ENCODE measurements around the gene MAZ. TPM values are rescaled to one million over a fixed set of nuclear protein-coding genes. Genes with fewer than 3 reads are reported as not detected.

Gene MAZ
- total and polyA plus RNA-seq, 2 donors (not counting 3 experiments of a cell fraction or from before 2014, with no cell fraction given), result 165 to 311 TPM

- Histone ChIP-seq H4K20me1 (replicated peaks; ENCODE audit: control insufficient read depth, extremely low read depth, insufficient read depth, low read length) (no peaks in the 10 kb centered on the region), H3K4me2 (ENCODE audit: insufficient read depth, low read length) (no peak overlapping the region), H2AFZ (ENCODE audit: low read depth, low read length) (no peak overlapping the region), H3K27ac (ENCODE audit: insufficient read depth, low read depth, low read length) (no peak overlapping the region), H3K9me1 (replicated peaks; ENCODE audit: control insufficient read depth, extremely low read depth, insufficient read depth, low read length) (no peaks in the 10 kb centered on the region), H3K27me3 (ENCODE audit: control insufficient read depth in 2 of 2, insufficient read depth in 2 of 2, low read length in 2 of 2) (no peaks in the 10 kb centered on the region), H3K4me1 (ENCODE audit: control insufficient read depth, extremely low read depth, insufficient read depth, low read length) (no peaks in the 10 kb centered on the region), H3K36me3 (ENCODE audit: control insufficient read depth in 2 of 2, extremely low read depth in 1 of 2, insufficient read depth in 2 of 2, low read length in 2 of 2) (peaks cover 0 to 22% of the 10 kb centered on the region in 2 experiments), H3K79me2 (ENCODE audit: control insufficient read depth, insufficient read depth, low read length) (no peaks in the 10 kb centered on the region), H3K9me3 (replicated peaks; ENCODE audit: control insufficient read depth, insufficient read depth, low read length) (no peaks in the 10 kb centered on the region), H3K9ac (replicated peaks; ENCODE audit: extremely low read depth, insufficient read depth, low read length) (no peak overlapping the region), H3K4me3 (replicated peaks in 1 of 3; ENCODE audit: insufficient read depth in 1 of 3, low read depth in 1 of 3, low read length in 3 of 3) (no peak overlapping the region)
- POLR2A ChIA-PET, result no interaction called here
- FAIRE-seq, result no peak
- no peak for DNase-seq (ENCODE audit: low read depth, low spot score)
- intact Hi-C loops (cut with micrococcal nuclease), result no loop called here
- no TSS peak for BruUV-seq (replicated peaks)
- CTCF ChIA-PET, result interaction anchor here (0.6 to 1.9 kb wide), 3 partner anchors 9 to 33 kb away, joined by 3 to 8 read pairs (median 4); no protein-coding TSS in a partner anchor
- TF ChIP-seq POLR2A (IDR thresholded peaks at IDR 0.05; ENCODE audit: low read depth, low read length) (no peak), GATA2 (IDR thresholded peaks at IDR 0.05; ENCODE audit: insufficient read depth, insufficient read length, low read depth, low read length) (no peak), MYC (IDR thresholded peaks at IDR 0.05; ENCODE audit: low read depth, low read length) (no peak), CTCF (IDR thresholded peaks at IDR 0.05; ENCODE audit: extremely low read depth in 1 of 2, insufficient read depth in 1 of 2, low read depth in 1 of 2, low read length in 2 of 2) (no peak), FOS (IDR thresholded peaks at IDR 0.05; ENCODE audit: borderline replicate concordance, insufficient read depth, low read length) (no peak), POLR2AphosphoS5 (IDR thresholded peaks at IDR 0.05; ENCODE audit: insufficient read depth, low read depth, low read length) (no peak), JUN (IDR thresholded peaks at IDR 0.05; ENCODE audit: borderline replicate concordance, insufficient read depth, insufficient read length, low read depth) (no peak)
- dilution Hi-C loops (cut with MboI; ENCODE audit: extremely low pct_ligation_motif_present, low sequenced_read_pairs), result no loop called here
Observed at GRCh38 chr16:29834079-29834478, 27.8 kb downstream of the MAZ start.

Measured in endothelial cell of umbilical vein (primary cell).